GM12892 (cell line): ENCODE results near the gene CACNA2D2.

Source experiments
- POLR2A ChIP-seq: IDR thresholded peaks from 2 replicates; pipeline ENCODE4 v1.6.1; 2011; ENCODE audit warnings: low read depth, low read length, control low read depth
- POLR2AphosphoS5 ChIP-seq: IDR thresholded peaks from 2 replicates; pipeline ENCODE4 v1.6.1; 2011; ENCODE audit warnings: low read depth, low read length, control low read depth
- TAF1 ChIP-seq: IDR thresholded peaks from 2 replicates; pipeline ENCODE4 v1.6.1; 2011; ENCODE audit warnings: low read depth, mild to moderate bottlenecking, control low read depth, low read length, borderline replicate concordance

DNA sequence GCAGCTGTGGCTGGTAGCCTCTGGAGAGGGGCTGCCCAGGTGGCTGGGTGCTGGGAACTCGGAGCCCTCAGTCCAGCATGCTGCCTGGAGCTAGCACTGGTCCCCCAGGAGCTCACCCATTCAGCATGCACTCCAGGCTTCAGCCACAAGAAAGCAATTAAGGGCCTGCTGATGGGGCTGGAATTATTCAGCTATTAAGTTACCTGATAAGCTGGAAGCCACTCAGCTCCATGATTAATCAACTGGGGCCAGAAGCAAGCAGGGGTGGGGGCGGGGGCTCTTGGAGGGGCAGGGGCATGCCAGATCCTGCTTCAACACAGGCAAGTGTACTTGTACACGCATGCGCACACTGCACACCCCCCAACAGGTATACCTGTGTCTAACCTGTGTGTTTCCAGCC lies 122.1 kb downstream of the CACNA2D2 start:
- TF ChIP-seq POLR2A (no peak), TAF1 (no peak), POLR2AphosphoS5 (no peak)
